ENCODE results near the gene DNAJC6.

- TF ChIP-seq CTCF (IDR thresholded peaks at IDR 0.05; ENCODE audit: low read depth, low read length, poor library complexity, severe bottlenecking) = no peak
- TF ChIP-seq EZH2phosphoT487 (IDR thresholded peaks at IDR 0.05; ENCODE audit: borderline replicate concordance, low read length) = no peak
Measured at GRCh38 chr1:65319141-65319540, 9.8 kb downstream of the DNAJC6 start.
